OCI-LY7 (cell line): ENCODE measurements around the gene ZSCAN23.

Experiments
- CTCF ChIP-seq: fragments of 200-600 bp; sonication (generic); conservative IDR thresholded peaks from 2 replicates; pipeline ENCODE4 v1.5.1; 2014; ENCODE audit warnings: mild to moderate bottlenecking, antibody characterized with exemption, low read length, moderate library complexity, mixed read lengths
- EZH2phosphoT487 ChIP-seq: fragments of 200-600 bp; sonication (generic); IDR thresholded peaks from 2 replicates; pipeline ENCODE4 v1.6.1; 2018; ENCODE audit warnings: low read depth, borderline replicate concordance, mild to moderate bottlenecking, mixed run types, antibody characterized with exemption, low read length, moderate library complexity, mixed read lengths

GRCh38 chr6:28442586-28442985 lies 705 bp downstream of the ZSCAN23 start:
- TF ChIP-seq CTCF (no peak), EZH2phosphoT487 (no peak)
